Measurements from ENCODE around the gene GTPBP4.

Gene GTPBP4

GRCh38 chr10:1011696-1012095, 23.5 kb downstream of the GTPBP4 start:
- TF ChIP-seq CTCF (IDR thresholded peaks at IDR 0.05; ENCODE audit: low read depth, low read length, missing control alignments) = no peak
- no peak for DNase-seq (ENCODE audit: low read depth)
- H3K4me3 ChIP-seq (ENCODE audit: low read depth, low read length) = no peak overlapping the region
- in situ Hi-C loops (cut with HindIII; ENCODE audit: low sequenced_read_pairs) = no loop called here

- no peak for TF ChIP-seq CTCF (IDR thresholded peaks at IDR 0.05; ENCODE audit: low read depth, low read length, missing control alignments)
- no peak for DNase-seq (ENCODE audit: low read depth)
- in situ Hi-C loops (cut with HindIII; ENCODE audit: low sequenced_read_pairs) = no loop called here
- H3K4me3 ChIP-seq (ENCODE audit: low read depth, low read length) = no peak overlapping the region
These were observed 27.5 kb downstream of the GTPBP4 start for GRCh38 chr10:1015688-1016087.

- TF ChIP-seq CTCF (IDR thresholded peaks at IDR 0.05; ENCODE audit: low read depth, low read length, missing control alignments) = no peak
- H3K4me3 ChIP-seq (ENCODE audit: low read depth, low read length) = no peak overlapping the region
- in situ Hi-C loops (cut with HindIII; ENCODE audit: low sequenced_read_pairs) = no loop called here
- DNase-seq (ENCODE audit: low read depth) = no peak
These were observed 31.1 kb downstream of the GTPBP4 start for GRCh38 chr10:1019362-1019761.

GRCh38 chr10:1020460-1020859, 32.2 kb downstream of the GTPBP4 start:
- no peak for DNase-seq (ENCODE audit: low read depth)
- H3K4me3 ChIP-seq (ENCODE audit: low read depth, low read length) = no peak overlapping the region
- TF ChIP-seq CTCF (IDR thresholded peaks at IDR 0.05; ENCODE audit: low read depth, low read length, missing control alignments) = no peak
- in situ Hi-C loops (cut with HindIII; ENCODE audit: low sequenced_read_pairs) = no loop called here

- DNase-seq (ENCODE audit: low read depth) = no peak
- H3K4me3 ChIP-seq (ENCODE audit: low read depth, low read length) = no peak overlapping the region
- TF ChIP-seq CTCF (IDR thresholded peaks at IDR 0.05; ENCODE audit: low read depth, low read length, missing control alignments) = no peak
- in situ Hi-C loops (cut with HindIII; ENCODE audit: low sequenced_read_pairs) = no loop called here
These were observed 32.7 kb downstream of the GTPBP4 start for GRCh38 chr10:1020958-1021357.

GRCh38 chr10:1022413-1022812, 34.2 kb downstream of the GTPBP4 start:
- in situ Hi-C loops (cut with HindIII; ENCODE audit: low sequenced_read_pairs) = no loop called here
- no peak for TF ChIP-seq CTCF (IDR thresholded peaks at IDR 0.05; ENCODE audit: low read depth, low read length, missing control alignments)

GRCh38 chr10:1024103-1024502, 35.9 kb downstream of the GTPBP4 start:
- TF ChIP-seq CTCF (IDR thresholded peaks at IDR 0.05; ENCODE audit: low read depth, low read length, missing control alignments) = no peak
- in situ Hi-C loops (cut with HindIII; ENCODE audit: low sequenced_read_pairs) = no loop called here
- H3K4me3 ChIP-seq (ENCODE audit: low read depth, low read length) = no peak overlapping the region
- no peak for DNase-seq (ENCODE audit: low read depth)

More at GRCh38 chr10:1022413-1022812, 34.2 kb downstream of the GTPBP4 start:
- no peak for DNase-seq (ENCODE audit: low read depth)
- H3K4me3 ChIP-seq (ENCODE audit: low read depth, low read length) = no peak overlapping the region

Measured in astrocyte of the cerebellum (primary cell).